Gastrocnemius medialis (tissue), 4 donors: ENCODE results near the gene LDLRAD3. TPM values are rescaled to one million over a fixed set of nuclear protein-coding genes. Genes with fewer than 3 reads are reported as not detected.

Experiments
- ATAC-seq, 2 donors: fragments of 150-250 bp; one replicate each; pipeline ENCODE4 v1.9.1; 2016
- DNase-seq, 2 donors: peaks; one replicate each; pipeline ENCODE4 v3.0.0-alpha.2; 2019
- H3K27ac ChIP-seq, 4 donors: fragments of 200-600 bp; sonication (generic); 1 replicate in 1 of 4; 2 replicates in 3 of 4; pipeline ENCODE4 v1.5.1; 2016 to 2018; ENCODE audit warnings: mild to moderate bottlenecking in 2 of 4, moderate library complexity in 1 of 4
- H3K27me3 ChIP-seq, 3 donors: fragments of 200-600 bp; sonication (generic) in 2 of 3; 1 replicate in 1 of 3; 2 replicates in 2 of 3; pipeline versions ENCODE4 v1.5.1 to v1.6.0; 2016 to 2019; ENCODE audit warnings: mild to moderate bottlenecking in 1 of 3, moderate library complexity in 1 of 3
- H3K36me3 ChIP-seq, 2 donors: fragments of 200-600 bp; sonication (generic) in 1 of 2; one replicate each; pipeline ENCODE4 v1.5.1; 2017 to 2018
- H3K4me1 ChIP-seq, 2 donors: fragments of 200-600 bp; sonication (generic) in 1 of 2; one replicate each; pipeline ENCODE4 v1.5.1; 2016 to 2017; ENCODE audit warnings: mild to moderate bottlenecking in 2 of 2
- H3K4me3 ChIP-seq, 4 donors: fragments of 200-600 bp; sonication (generic) in 3 of 4; 1 replicate in 1 of 4; 2 replicates in 3 of 4; pipeline ENCODE4 v1.5.1; 2016 to 2019; ENCODE audit warnings: mild to moderate bottlenecking in 2 of 4
- H3K9me3 ChIP-seq, 3 donors: fragments of 200-600 bp; sonication (generic) in 2 of 3; 1 replicate in 1 of 3; 2 replicates in 2 of 3; pipeline ENCODE4 v1.5.1; 2016 to 2019
- POLR2A ChIP-seq, 2 donors: fragments of 450-650 bp; IDR thresholded peaks; one replicate each; pipeline ENCODE4 v1.6.1; 2017; ENCODE audit warnings: antibody characterized with exemption in 2 of 2, mild to moderate bottlenecking in 2 of 2, moderate library complexity in 2 of 2
- in situ Hi-C, 4 donors: fragments of 200-750 bp; cut with MboI; loops; one replicate each; pipeline versions ENCODE4 v1.15.0 to v1.8.0; 2017; ENCODE audit warnings: low sequenced_read_pairs in 4 of 4
- intact Hi-C: fragments of 100-400 bp; cut with DNase I; formaldehyde crosslinking; loops from one replicate; pipeline ENCODE4 v1.15.1; 2023; ENCODE audit warnings: low total_unique reads
- total RNA-seq, 4 donors: library from RNA; depleted of rRNA; stranded (reverse); fragments of >200 nt; gene quantifications; one replicate each; pipeline versions ENCODE4 v1.1.0 to v1.2.3, GENCODE V29; 2016
- TF ChIP-seq, protein P1 (sequence below), 5 experiments: fragments of 450-650 bp in 3 of 5; fragments of 200-600 bp in 2 of 5; sonication (generic) in 2 of 5; IDR thresholded peaks in 4 of 5; conservative IDR thresholded peaks in 1 of 5; 1 replicate in 4 of 5; 2 replicates in 1 of 5; pipeline ENCODE4 v1.5.1; 2016 to 2019; ENCODE audit warnings: antibody characterized with exemption in 5 of 5, mild to moderate bottlenecking in 3 of 5, moderate library complexity in 3 of 5

The LDLRAD3 gene
- total RNA-seq, 4 donors from 2014 or later, result 6.1 to 12.8 (median 11.8) TPM

GRCh38 chr11:36053281-36053680 lies 109.4 kb downstream of the LDLRAD3 start:
- H3K27ac ChIP-seq, result no peak overlapping the region
- no peak overlapping the region for H3K4me3 ChIP-seq
- in situ Hi-C loops (no loop called here), intact Hi-C loops (no loop called here)
- H3K36me3 ChIP-seq, result no peaks in the 10 kb centered on the region
- no peak for TF ChIP-seq POLR2A (IDR thresholded peaks at IDR 0.05)
- TF ChIP-seq, protein P1, sequence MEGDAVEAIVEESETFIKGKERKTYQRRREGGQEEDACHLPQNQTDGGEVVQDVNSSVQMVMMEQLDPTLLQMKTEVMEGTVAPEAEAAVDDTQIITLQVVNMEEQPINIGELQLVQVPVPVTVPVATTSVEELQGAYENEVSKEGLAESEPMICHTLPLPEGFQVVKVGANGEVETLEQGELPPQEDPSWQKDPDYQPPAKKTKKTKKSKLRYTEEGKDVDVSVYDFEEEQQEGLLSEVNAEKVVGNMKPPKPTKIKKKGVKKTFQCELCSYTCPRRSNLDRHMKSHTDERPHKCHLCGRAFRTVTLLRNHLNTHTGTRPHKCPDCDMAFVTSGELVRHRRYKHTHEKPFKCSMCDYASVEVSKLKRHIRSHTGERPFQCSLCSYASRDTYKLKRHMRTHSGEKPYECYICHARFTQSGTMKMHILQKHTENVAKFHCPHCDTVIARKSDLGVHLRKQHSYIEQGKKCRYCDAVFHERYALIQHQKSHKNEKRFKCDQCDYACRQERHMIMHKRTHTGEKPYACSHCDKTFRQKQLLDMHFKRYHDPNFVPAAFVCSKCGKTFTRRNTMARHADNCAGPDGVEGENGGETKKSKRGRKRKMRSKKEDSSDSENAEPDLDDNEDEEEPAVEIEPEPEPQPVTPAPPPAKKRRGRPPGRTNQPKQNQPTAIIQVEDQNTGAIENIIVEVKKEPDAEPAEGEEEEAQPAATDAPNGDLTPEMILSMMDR (IDR thresholded peaks at IDR 0.05 in 4 of 5, conservative IDR thresholded peaks at IDR 0.05 in 1 of 5), result no peak
- ATAC-seq (no peak), DNase-seq (no peak)
- H3K4me1 ChIP-seq, result peaks cover 0 to 4% of the 10 kb centered on the region in 2 donors
- no peaks in the 10 kb centered on the region for H3K9me3 ChIP-seq
- H3K27me3 ChIP-seq, result no peaks in the 10 kb centered on the region

- no peak for DNase-seq
- Histone ChIP-seq H3K4me3 (no peak overlapping the region), H3K4me1 (peaks cover 0 to 4% of the 10 kb centered on the region in 2 donors), H3K36me3 (no peaks in the 10 kb centered on the region), H3K27ac (no peak overlapping the region), H3K9me3 (no peaks in the 10 kb centered on the region), H3K27me3 (no peaks in the 10 kb centered on the region)
- in situ Hi-C loops, result no loop called here
- TF ChIP-seq POLR2A (IDR thresholded peaks at IDR 0.05), result no peak
- TF ChIP-seq, protein P1 (IDR thresholded peaks at IDR 0.05 in 4 of 5, conservative IDR thresholded peaks at IDR 0.05 in 1 of 5), result no peak
- intact Hi-C loops, result no loop called here
- no peak for ATAC-seq
Observed at GRCh38 chr11:36053862-36054261, 110.0 kb downstream of the LDLRAD3 start.

GRCh38 chr11:36054628-36055027 lies 110.8 kb downstream of the LDLRAD3 start:
- TF ChIP-seq, protein P1 (IDR thresholded peaks at IDR 0.05 in 4 of 5, conservative IDR thresholded peaks at IDR 0.05 in 1 of 5), result no peak
- no peak for TF ChIP-seq POLR2A (IDR thresholded peaks at IDR 0.05)
- ATAC-seq (no peak), DNase-seq (no peak)
- no peaks in the 10 kb centered on the region for H3K27me3 ChIP-seq
- no peaks in the 10 kb centered on the region for H3K9me3 ChIP-seq
- no peak overlapping the region for H3K27ac ChIP-seq
- H3K36me3 ChIP-seq, result no peaks in the 10 kb centered on the region
- in situ Hi-C loops (no loop called here), intact Hi-C loops (no loop called here)
- H3K4me1 ChIP-seq, result peaks cover 0 to 4% of the 10 kb centered on the region in 2 donors
- H3K4me3 ChIP-seq, result no peak overlapping the region

DNA sequence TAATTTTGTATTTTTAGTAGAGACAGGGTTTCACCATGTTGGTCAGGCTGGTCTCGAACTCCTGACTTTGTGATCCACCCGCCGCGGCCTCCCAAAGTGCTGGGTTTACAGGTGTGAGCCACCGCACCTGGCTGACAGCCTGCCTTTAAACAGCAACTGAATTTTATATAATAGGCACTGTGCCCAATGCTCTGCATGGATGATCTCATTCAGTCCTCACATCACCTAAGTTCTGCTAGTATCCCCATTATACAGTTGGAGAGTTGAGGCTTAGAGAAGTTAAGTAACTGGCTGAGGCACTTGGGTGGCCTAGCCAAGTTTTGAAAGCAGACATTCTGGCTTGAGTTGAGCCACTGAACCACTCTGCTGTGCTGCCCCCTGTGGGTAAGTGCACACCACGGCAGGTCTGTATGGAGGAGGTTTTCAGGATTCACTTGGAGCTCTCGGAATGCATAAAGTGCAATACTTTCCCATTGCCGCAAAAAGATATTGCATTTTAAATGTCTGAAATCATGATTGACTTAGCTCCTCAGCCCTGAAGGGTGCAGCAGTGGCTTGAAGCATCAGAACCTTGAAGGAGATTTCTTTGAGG lies 112.4 kb downstream of the LDLRAD3 start:
- in situ Hi-C loops, result no loop called here

More for the DNA sequence above, 112.4 kb downstream of the LDLRAD3 start:
- no peak overlapping the region for H3K27ac ChIP-seq
- no peaks in the 10 kb centered on the region for H3K36me3 ChIP-seq
- TF ChIP-seq POLR2A (IDR thresholded peaks at IDR 0.05), result no peak
- TF ChIP-seq, protein P1 (IDR thresholded peaks at IDR 0.05 in 4 of 5, conservative IDR thresholded peaks at IDR 0.05 in 1 of 5), result peak in 1 of 5 experiments; percentile 24
- DNase-seq, result no peak
- intact Hi-C loops, result no loop called here
- no peak overlapping the region for H3K4me3 ChIP-seq
- H3K9me3 ChIP-seq, result no peaks in the 10 kb centered on the region
- H3K27me3 ChIP-seq, result no peaks in the 10 kb centered on the region
- no peak for ATAC-seq
- H3K4me1 ChIP-seq, result peaks cover 0 to 4% of the 10 kb centered on the region in 2 donors
